H9 (cell line): ENCODE results near the gene ACP4. TPM values are rescaled to one million over a fixed set of nuclear protein-coding genes. Genes with fewer than 3 reads are reported as not detected.

Experiments used
- DNase-seq: peaks from one replicate; pipeline ENCODE4 v3.0.0-alpha.2; 2017
- H2AFZ ChIP-seq: one replicate; pipeline ENCODE4 v1.6.1; 2013; ENCODE audit warnings: mild to moderate bottlenecking, low read length, control low read depth, moderate library complexity
- H2AK5ac ChIP-seq: 2 replicates; pipeline ENCODE4 v1.6.1; 2013; ENCODE audit warnings: low read length, control low read depth, mixed read lengths; ENCODE audit not compliant: insufficient read length
- H2BK120ac ChIP-seq: one replicate; pipeline ENCODE4 v1.6.1; 2013; ENCODE audit warnings: low read depth, mild to moderate bottlenecking, low read length, control low read depth, inconsistent platforms; ENCODE audit not compliant: poor library complexity, severe bottlenecking
- H2BK12ac ChIP-seq: 2 replicates; pipeline ENCODE4 v1.6.1; 2013; ENCODE audit warnings: low read length, control low read depth, mixed read lengths, low read depth; ENCODE audit not compliant: insufficient read length
- H2BK15ac ChIP-seq: 2 replicates; pipeline ENCODE4 v1.6.1; 2013; ENCODE audit warnings: low read depth, low read length, control low read depth
- H2BK20ac ChIP-seq: one replicate; pipeline ENCODE4 v1.6.1; 2013; ENCODE audit warnings: low read depth, mild to moderate bottlenecking, low read length, control low read depth, inconsistent platforms; ENCODE audit not compliant: poor library complexity, severe bottlenecking
- H2BK5ac ChIP-seq: 2 replicates; pipeline ENCODE4 v1.6.1; 2013; ENCODE audit warnings: low read length, control low read depth, mixed read lengths; ENCODE audit not compliant: insufficient read length
- H3K14ac ChIP-seq: 2 replicates; pipeline ENCODE4 v1.6.1; 2013; ENCODE audit warnings: low read length, control low read depth; ENCODE audit not compliant: insufficient read depth
- H3K18ac ChIP-seq: 2 replicates; pipeline ENCODE4 v1.6.1; 2013; ENCODE audit warnings: low read depth, mild to moderate bottlenecking, mixed read lengths, low read length, control low read depth; ENCODE audit not compliant: insufficient read length
- H3K23ac ChIP-seq: 2 replicates; pipeline ENCODE4 v1.6.1; 2013; ENCODE audit warnings: low read length, control low read depth, mixed read lengths, low read depth; ENCODE audit not compliant: insufficient read length
- H3K23me2 ChIP-seq: 2 replicates; pipeline ENCODE4 v1.6.1; 2013; ENCODE audit warnings: low read depth, mild to moderate bottlenecking, mixed read lengths, low read length, control low read depth; ENCODE audit not compliant: insufficient read length, poor library complexity, severe bottlenecking
- H3K27ac ChIP-seq: 2 replicates; pipeline ENCODE4 v1.5.1; 2013; ENCODE audit warnings: low read length, control low read depth, mixed read lengths, low read depth; ENCODE audit not compliant: insufficient read length
- H3K27me3 ChIP-seq: 2 replicates; pipeline ENCODE4 v1.6.1; 2013; ENCODE audit warnings: low read length, control low read depth, inconsistent platforms; ENCODE audit not compliant: insufficient read depth
- H3K4ac ChIP-seq: 2 replicates; pipeline ENCODE4 v1.6.1; 2013; ENCODE audit warnings: low read depth, mild to moderate bottlenecking, control low read depth, inconsistent platforms, low read length, moderate library complexity
- H3K4me1 ChIP-seq: 2 replicates; pipeline ENCODE4 v1.6.1; 2013; ENCODE audit warnings: low read length, control low read depth, inconsistent platforms; ENCODE audit not compliant: insufficient read depth
- H3K4me2 ChIP-seq: 2 replicates; pipeline ENCODE4 v1.6.1; 2013; ENCODE audit warnings: low read length, control low read depth, mixed read lengths; ENCODE audit not compliant: insufficient read length, insufficient read depth
- H3K56ac ChIP-seq: 2 replicates; pipeline ENCODE4 v1.6.1; 2013; ENCODE audit warnings: low read depth, mild to moderate bottlenecking, mixed read lengths, low read length, control low read depth; ENCODE audit not compliant: insufficient read length
- H3K79me1 ChIP-seq: 2 replicates; pipeline ENCODE4 v1.6.1; 2013; ENCODE audit warnings: low read depth, mild to moderate bottlenecking, moderate library complexity, low read length, control low read depth, inconsistent platforms; ENCODE audit not compliant: insufficient read depth, poor library complexity, severe bottlenecking
- H3K79me2 ChIP-seq: 2 replicates; pipeline ENCODE4 v1.6.1; 2013; ENCODE audit warnings: low read length, control low read depth, inconsistent platforms; ENCODE audit not compliant: insufficient read depth
- H3K9ac ChIP-seq: 2 replicates; pipeline ENCODE4 v1.6.1; 2013; ENCODE audit warnings: low read length, control low read depth, mixed read lengths; ENCODE audit not compliant: insufficient read length; ENCODE audit errors: extremely low read depth
- H3K9me3 ChIP-seq: one replicate; pipeline ENCODE4 v1.6.1; 2013; ENCODE audit warnings: low read depth, low read length, inconsistent platforms; ENCODE audit not compliant: control insufficient read depth
- H3T11ph ChIP-seq: one replicate; pipeline ENCODE4 v1.6.1; 2013; ENCODE audit warnings: mild to moderate bottlenecking, low read length, control low read depth, inconsistent platforms
- H4K20me1 ChIP-seq: one replicate; pipeline ENCODE4 v1.6.1; 2013; ENCODE audit not compliant: control insufficient read depth, insufficient read length, insufficient read depth
- H4K5ac ChIP-seq: 2 replicates; pipeline ENCODE4 v1.6.1; 2013; ENCODE audit warnings: low read depth, mild to moderate bottlenecking, mixed read lengths, low read length, control low read depth; ENCODE audit not compliant: insufficient read length
- H4K8ac ChIP-seq: replicated peaks from 2 replicates; pipeline ENCODE4 v1.6.1; 2013; ENCODE audit warnings: low read length, control low read depth, mixed read lengths, low read depth; ENCODE audit not compliant: insufficient read length
- H4K91ac ChIP-seq: 2 replicates; pipeline ENCODE4 v1.6.1; 2013; ENCODE audit warnings: low read depth, mild to moderate bottlenecking, moderate library complexity, mixed read lengths, low read length, control low read depth; ENCODE audit not compliant: insufficient read length
- H3K27ac Mint-ChIP-seq, 3 experiments: 2 replicates in 2 of 3; 3 replicates in 1 of 3; pipeline ENCODE4 v1.8.0; 2020 to 2021; ENCODE audit warnings: mixed read lengths in 3 of 3, mild to moderate bottlenecking in 1 of 3, moderate library complexity in 1 of 3
- H3K27me3 Mint-ChIP-seq: 2 replicates; pipeline ENCODE4 v1.8.0; 2021; ENCODE audit warnings: low read depth, mild to moderate bottlenecking, moderate library complexity, mixed read lengths
- H3K36me3 Mint-ChIP-seq, 3 experiments: 2 replicates in 2 of 3; 3 replicates in 1 of 3; pipeline ENCODE4 v1.8.0; 2020 to 2021; ENCODE audit warnings: low read depth in 3 of 3, mixed read lengths in 3 of 3; ENCODE audit not compliant: insufficient read depth in 1 of 3
- H3K4me1 Mint-ChIP-seq, 2 experiments: 2 replicates each; pipeline ENCODE4 v1.8.0; 2020; ENCODE audit warnings: mixed read lengths in 2 of 2
- H3K4me3 Mint-ChIP-seq, 2 experiments: 2 replicates in 1 of 2; 3 replicates in 1 of 2; pipeline ENCODE4 v1.8.0; 2020 to 2021; ENCODE audit warnings: mild to moderate bottlenecking in 2 of 2, mixed read lengths in 2 of 2, moderate library complexity in 1 of 2
- H3K9me3 Mint-ChIP-seq, 2 experiments: 2 replicates in 1 of 2; 3 replicates in 1 of 2; pipeline ENCODE4 v1.8.0; 2020; ENCODE audit warnings: mild to moderate bottlenecking in 2 of 2, mixed read lengths in 2 of 2, moderate library complexity in 1 of 2
- CTCF ChIP-seq: fragments of 200-600 bp; sonication (generic); conservative IDR thresholded peaks from 3 replicates; pipeline ENCODE4 v1.8.0; 2021; ENCODE audit warnings: antibody characterized with exemption, mild to moderate bottlenecking
- WGBS: extraction: QIAGEN DNeasy Blood & Tissue Kit; methylation state at CpG from one replicate; pipeline ENCODE4 v1.1.7; 2013; ENCODE audit warnings: missing lambda C conversion rate, low lambda C conversion rate, mixed read lengths; ENCODE audit not compliant: insufficient read length; ENCODE audit errors: extremely low coverage; 5-methylcytosine and 5-hydroxymethylcytosine counted together
- total RNA-seq: library from RNA; stranded (reverse); gene quantifications from 2 replicates; pipeline ENCODE4 v1.2.1, GENCODE V29; 2021

Gene ACP4
- total RNA-seq, 1 experiment from 2014 or later = not detected

- Histone ChIP-seq H3K27me3 (peaks cover 2% of the 10 kb centered on the region; the same call in 1 of the 2 replicates), H4K5ac (no peak overlapping the region), H2BK5ac (no peak overlapping the region), H3K23ac (no peak overlapping the region), H2BK20ac (no peak overlapping the region), H3K27ac (no peak overlapping the region), H4K20me1 (no peaks in the 10 kb centered on the region), H3K23me2 (peaks cover 4% of the 10 kb centered on the region), H3T11ph (no peak overlapping the region), H3K18ac (no peak overlapping the region), H3K9ac (no peak overlapping the region), H2AFZ (no peak overlapping the region), H2AK5ac (no peak overlapping the region), H4K8ac (no peak overlapping the region), H3K4me1 (no peaks in the 10 kb centered on the region), H3K4me2 (no peak overlapping the region), H4K91ac (no peak overlapping the region), H3K79me1 (no peaks in the 10 kb centered on the region), H3K14ac (no peak overlapping the region), H2BK15ac (no peak overlapping the region), H3K56ac (no peak overlapping the region), H2BK120ac (no peak overlapping the region), H3K9me3 (no peaks in the 10 kb centered on the region), H3K4ac (no peak overlapping the region), H2BK12ac (no peak overlapping the region), H3K79me2 (no peaks in the 10 kb centered on the region)
- TF ChIP-seq CTCF = no peak
- Mint-ChIP-seq H3K4me1 (peaks cover 27 to 39% of the 10 kb centered on the region in 2 experiments), H3K9me3 (peaks cover 0 to 8% of the 10 kb centered on the region in 2 experiments; a peak in 4 of 5 replicates), H3K27ac (no peak overlapping the region), H3K27me3 (peaks cover 84% of the 10 kb centered on the region), H3K36me3 (no peaks in the 10 kb centered on the region), H3K4me3 (no peak overlapping the region)
- WGBS = no CpG with 5 or more reads among the region's 10 CpGs
- DNase-seq = no peak
These were observed 49.8 kb downstream of the ACP4 start for GRCh38 chr19:50839712-50840655.
